ENCODE results near the gene ALCAM.

GRCh38 chr3:105368566-105369499 lies 2.1 kb downstream of the ALCAM start:
- TF ChIP-seq CTCF (IDR thresholded peaks at IDR 0.05) = no peak
- TF ChIP-seq POLR2AphosphoS5 (IDR thresholded peaks at IDR 0.05) = peak in 1 of 3 donors; percentile 68
